Dedifferentiated amniotic fluid mesenchymal stem cell (primary cell): ENCODE data around the gene MADD.

Experiments used
- DNase-seq: peaks from one replicate; pipeline ENCODE4 v3.0.0-alpha.2; 2016; ENCODE audit errors: extremely low spot score

MADD gene

DNA sequence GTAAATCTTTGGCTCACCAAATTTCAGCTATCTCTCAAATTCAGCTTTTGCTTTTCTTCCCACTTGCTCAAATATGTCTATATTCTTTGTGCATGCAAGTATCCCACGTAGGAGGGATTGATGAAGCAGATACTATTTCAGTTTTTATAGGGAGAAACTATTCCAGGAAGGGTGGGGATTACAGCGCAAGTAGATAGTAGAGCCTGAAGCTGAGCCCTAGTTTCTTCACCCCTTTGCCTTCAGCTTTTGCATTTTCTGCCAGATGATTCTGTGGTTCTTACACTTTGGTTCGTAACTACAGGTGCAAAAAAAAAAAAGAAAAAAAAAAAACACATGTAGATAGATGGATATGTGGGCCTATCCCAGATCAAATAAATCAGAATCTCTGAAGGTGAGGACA, 18.2 kb upstream of the MADD start:
- no peak for DNase-seq

GRCh38 chr11:47253660-47254059, 16.3 kb upstream of the MADD start:
- DNase-seq: no peak

- DNase-seq: no peak
Measured at GRCh38 chr11:47254386-47254785, 15.5 kb upstream of the MADD start.

DNA sequence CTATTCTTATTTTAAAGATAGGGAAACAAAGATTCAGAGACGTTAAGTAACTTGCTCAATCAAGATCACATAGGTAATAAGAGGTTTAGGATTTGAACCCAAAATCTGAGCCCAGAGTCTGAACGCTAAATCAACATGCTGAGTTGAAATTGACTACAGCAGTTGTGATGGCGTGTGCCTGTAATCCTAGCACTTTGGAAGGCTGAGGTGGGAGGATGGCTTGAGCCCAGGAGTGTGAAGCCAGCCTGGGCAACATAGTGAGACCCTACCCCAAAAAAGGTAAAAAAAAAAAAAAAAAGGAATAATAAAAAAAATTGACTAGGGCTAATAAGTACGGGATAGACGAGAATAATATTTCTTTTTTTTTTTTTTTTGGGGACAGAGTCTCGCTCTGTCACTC, 13.6 kb upstream of the MADD start:
- no peak for DNase-seq

- no peak for DNase-seq
Measured at GRCh38 chr11:47257177-47257516, 12.8 kb upstream of the MADD start.

DNA sequence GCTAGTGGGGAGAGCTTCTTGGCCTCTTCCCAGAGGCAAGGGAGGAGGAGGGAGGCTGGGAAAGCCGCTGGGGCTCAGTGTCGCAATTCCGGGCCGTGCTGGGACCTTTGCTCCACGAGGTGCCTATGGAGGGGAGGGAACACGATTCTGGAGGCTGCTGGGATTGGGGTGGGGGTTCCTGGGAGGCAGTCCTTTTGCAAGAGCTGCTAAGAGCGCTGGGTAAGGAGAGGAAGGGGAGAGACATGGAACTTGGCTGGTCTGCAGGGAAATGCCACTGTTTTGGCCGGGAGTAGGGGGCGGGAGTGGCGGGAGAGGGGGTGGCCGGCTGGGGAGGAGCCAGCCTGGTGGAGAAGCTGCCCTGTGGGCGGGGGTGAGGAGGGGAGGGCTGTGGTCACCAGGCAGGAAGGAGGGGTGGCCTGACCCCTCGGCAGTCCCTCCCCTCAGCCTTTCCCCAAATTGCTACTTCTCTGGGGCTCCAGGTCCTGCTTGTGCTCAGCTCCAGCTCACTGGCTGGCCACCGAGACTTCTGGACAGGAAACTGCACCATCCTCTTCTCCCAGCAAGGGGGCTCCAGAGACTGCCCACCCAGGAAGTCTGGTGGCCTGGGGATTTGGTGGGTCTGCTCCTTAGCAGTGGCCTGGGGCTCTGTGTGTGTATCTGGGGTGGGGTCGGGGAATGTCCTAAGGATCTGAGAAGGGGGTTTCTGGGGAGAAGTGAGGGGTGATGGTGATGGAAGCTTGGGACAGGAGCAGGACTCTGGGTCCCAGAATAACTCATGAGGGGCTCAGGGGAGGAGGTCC, 12.2 kb upstream of the MADD start, which contains the start of gene NR1H3:
NR1H3 (plus strand) TSS at position 480 of the 800 bp plus-strand sequence. CDS start 1,221 bp downstream, outside the sequence.
- peak; percentile 17 for DNase-seq

- no peak for DNase-seq
Measured at GRCh38 chr11:47258317-47258902, 11.5 kb upstream of the MADD start.

GRCh38 chr11:47259232-47259977, 10.5 kb upstream of the MADD start:
- DNase-seq: no peak

DNA sequence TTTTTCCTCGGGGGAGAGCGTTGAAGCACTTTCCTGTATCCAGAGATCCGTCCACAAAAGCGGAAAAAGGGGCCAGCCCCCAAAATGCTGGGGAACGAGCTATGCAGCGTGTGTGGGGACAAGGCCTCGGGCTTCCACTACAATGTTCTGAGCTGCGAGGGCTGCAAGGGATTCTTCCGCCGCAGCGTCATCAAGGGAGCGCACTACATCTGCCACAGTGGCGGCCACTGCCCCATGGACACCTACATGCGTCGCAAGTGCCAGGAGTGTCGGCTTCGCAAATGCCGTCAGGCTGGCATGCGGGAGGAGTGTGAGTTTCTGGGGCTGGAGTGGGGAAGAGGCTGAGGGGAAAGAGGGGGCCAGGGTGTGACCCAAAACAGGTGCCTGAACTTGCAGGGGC, 9.6 kb upstream of the MADD start:
- no peak for DNase-seq

DNA sequence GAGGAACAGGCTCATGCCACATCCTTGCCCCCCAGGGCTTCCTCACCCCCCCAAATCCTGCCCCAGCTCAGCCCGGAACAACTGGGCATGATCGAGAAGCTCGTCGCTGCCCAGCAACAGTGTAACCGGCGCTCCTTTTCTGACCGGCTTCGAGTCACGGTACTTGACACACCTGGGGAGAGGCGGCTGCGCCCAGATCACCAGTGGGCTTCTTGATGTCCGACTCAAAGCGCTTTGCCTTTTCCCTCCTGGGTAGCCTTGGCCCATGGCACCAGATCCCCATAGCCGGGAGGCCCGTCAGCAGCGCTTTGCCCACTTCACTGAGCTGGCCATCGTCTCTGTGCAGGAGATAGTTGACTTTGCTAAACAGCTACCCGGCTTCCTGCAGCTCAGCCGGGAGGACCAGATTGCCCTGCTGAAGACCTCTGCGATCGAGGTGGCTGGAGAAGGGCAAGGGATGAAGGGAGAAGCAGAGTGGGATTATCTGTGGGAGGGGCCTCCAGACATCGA, 8.6 kb upstream of the MADD start:
- no peak for DNase-seq

DNA sequence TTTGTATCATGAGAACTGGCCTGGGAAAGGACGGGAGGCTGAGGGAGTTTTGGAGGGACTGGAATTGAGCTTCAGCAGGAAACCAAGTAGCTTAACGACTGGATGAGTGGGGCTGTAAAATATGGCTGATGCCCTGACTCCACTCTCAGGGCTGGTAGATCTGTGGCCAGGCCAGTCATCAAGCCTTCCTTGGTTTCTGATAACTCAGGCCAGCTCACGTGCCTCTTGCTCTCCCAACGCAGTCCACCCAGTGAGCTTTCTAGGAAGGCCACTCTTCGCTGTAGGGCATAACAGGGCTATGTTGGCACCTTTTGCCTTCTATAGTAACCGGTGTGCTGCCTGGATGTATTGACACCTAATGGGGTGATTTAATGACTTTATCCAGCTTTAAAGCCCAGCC, 5.8 kb upstream of the MADD start:
- DNase-seq: no peak

DNA sequence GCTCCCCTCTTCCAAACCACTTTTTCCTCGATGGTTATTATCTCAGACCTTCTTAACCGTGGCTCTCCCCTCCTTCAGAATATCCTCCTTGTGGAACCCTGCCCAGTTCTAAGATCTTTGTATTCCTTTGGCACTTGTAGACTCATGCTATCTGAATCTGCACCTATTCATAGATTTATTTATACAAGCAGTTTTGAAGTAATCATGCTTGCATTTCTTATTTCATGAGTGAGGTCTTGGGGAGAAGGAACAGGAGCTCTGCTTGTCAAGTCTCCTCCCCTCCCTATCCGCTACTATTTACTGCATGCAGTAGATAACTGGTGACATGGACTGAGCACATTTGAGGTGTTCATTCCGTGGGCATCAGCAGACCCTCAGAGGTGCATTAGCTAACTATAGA, 5.4 kb upstream of the MADD start:
- no peak for DNase-seq

DNA sequence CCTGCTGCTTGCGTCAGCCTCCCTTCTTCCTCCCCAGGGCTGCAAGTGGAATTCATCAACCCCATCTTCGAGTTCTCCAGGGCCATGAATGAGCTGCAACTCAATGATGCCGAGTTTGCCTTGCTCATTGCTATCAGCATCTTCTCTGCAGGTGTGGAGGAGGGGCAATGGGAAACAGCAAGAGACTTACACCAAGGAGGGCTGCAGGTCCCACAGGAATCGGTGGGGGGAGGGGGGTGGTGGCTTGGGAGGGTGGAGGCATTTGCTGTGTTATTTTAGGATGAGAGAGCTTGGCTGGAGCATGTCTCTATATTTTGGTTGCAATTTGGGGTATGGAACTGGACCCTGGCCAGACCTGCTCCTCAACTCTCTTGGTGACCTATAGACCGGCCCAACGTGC, 2.1 kb upstream of the MADD start:
- DNase-seq: no peak

- no peak for DNase-seq
Measured at GRCh38 chr11:47268448-47269001, 1.4 kb upstream of the MADD start.

DNA sequence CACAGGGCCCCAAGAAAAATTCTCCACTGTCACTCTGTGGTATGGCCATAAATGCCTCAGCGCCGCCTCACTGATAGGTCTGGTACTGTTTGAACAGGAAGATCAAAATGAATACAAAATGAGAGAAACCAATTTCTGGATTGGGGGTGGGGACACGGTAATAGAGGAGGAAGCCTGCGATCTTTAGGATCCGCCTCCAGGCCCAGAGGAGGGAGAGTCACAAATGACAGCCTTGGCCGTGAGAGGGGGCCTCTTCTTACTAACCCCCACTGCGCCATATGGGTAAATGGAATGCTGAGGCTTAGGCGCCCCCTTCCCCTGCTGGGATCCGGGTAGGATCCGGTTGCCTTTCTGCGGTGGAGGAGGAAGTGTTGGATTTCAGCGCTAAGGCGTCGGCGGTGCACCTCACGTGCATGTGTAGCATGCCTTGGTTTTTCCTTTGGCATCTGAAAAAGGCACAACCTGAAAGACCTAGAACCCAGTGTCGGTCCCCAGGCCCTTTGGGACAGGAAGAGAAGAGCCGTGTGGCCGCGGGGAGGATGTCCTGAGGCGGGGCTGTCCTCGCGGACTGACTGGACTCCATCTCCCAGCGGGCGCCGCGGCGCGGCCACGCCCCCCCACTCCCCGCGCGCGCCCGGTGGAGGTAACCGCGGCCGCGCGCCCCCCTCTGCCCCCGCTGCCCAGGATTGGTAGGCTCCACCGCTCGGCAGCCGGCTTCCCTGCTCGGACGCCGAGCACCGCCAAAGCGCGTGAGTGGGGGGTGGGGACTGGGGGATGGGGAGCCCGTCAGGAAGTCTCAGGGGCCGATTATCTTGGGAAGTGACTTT, 718 bp upstream of the MADD start:
- peak; percentile 72 for DNase-seq

DNA sequence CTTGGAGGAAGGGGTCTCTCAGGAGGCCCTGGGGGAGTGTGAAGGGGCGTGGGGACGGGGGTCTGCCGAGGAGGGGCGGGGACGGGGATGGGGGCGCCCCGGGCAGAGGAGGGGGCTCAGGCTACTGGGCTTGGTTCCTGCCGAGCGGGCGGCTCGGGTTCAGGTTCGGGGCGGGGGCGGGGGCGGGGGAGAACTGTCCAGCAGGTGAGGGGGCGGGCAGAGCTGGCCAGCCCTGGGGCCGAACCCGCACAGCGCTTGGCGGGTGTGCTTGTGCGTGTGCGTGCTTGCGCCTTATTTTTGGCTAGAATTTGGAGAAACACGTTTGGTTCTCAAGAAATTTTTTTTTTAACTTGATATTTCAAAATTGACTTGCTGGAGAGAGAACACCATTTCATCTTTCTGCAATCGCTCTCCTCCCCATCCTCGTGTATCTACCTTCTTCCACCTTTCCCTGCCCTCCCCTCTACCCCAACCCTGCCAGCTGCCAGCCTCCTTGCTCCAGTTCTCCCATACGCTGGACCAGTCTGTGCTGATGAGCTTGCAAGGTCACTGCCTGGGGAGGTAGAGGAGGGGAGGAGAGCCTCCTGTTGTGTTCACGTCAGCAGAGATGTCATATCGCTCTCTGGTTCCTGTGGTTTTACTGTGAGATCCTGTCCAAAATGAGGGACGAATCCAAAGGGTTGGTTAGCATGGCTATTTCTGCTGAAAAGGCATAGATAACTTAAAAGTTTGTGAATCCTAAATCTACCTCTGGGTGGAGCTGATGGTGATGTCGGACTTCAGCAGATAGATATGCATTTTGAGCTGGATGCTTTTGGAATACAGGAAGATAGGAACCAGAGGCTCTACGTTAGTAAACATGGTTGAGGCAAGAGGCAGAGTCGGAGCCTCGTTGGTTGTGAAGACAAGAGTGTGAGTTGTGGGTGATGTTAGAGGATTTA, 668 bp downstream of the MADD start:
- DNase-seq: peak; percentile 26

DNA sequence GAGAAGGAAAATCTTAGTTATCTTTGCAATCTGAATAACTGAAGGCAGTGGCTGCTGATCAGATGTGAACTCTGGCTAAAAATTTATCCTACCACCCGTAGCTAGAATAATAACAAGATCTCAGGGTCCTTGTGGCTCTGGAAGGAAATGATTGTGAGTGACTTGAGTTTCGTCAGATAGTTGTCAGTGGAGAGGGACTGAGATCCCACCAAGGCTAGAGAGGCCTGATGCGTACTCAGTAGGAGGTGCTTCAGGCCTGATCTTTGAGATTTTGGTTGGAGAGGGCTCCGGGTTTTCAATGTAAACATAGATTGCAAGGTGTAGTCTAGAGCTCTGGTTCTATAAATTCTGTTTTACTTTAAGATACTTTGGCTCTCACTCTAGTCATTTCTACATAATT, 1.4 kb downstream of the MADD start:
- no peak for DNase-seq

- DNase-seq: no peak
Measured at GRCh38 chr11:47271961-47272661, 2.2 kb downstream of the MADD start.

DNA sequence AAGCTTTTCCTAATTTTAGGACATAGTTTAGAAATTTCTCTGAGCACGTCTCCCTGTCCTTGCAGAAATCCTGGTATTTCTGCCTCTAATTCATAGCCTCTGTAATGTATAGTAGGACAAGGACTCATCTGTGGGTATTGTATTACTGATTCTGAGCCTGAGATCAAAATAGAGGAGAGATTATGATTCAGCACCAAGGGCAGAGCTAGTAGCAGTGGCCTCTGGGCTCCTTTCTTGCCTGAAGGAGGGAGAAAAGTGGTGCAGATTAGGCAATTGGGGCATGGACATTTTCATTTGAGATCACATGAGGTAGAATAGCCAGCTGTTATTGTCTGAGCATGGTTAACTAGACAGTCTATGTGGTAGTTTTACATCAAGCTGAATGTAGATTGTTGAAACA, 2.8 kb downstream of the MADD start:
- DNase-seq: no peak
